H1 (cell line): ENCODE measurements around the gene CC2D2A. TPM values are rescaled to one million over a fixed set of nuclear protein-coding genes. Genes with fewer than 3 reads are reported as not detected.

Experiments
- CTCF ChIA-PET: fragments of 300-600 bp; sonication (Branson Sonifier 250); formaldehyde crosslinking; loops from one replicate; lab custom pipeline; 2021; ENCODE audit not compliant: partially characterized antibody; lab: Charles Lee
- POLR2A ChIA-PET: fragments of 300-600 bp; sonication (Branson Sonifier 250); formaldehyde crosslinking; loops from one replicate; lab custom pipeline; 2021; ENCODE audit warnings: inconsistent platforms; ENCODE audit not compliant: partially characterized antibody; lab: Charles Lee
- DNase-seq, 2 experiments: peaks; one replicate each; pipeline versions ENCODE4 v3.0.0 to v3.0.0-alpha.2; 2010 to 2022; ENCODE audit warnings: low spot score in 2 of 2, low read depth in 1 of 2, mixed read lengths in 1 of 2
- FAIRE-seq: peaks from 2 replicates; lab custom pipeline; 2011; peaks lifted over from hg19 to GRCh38; lab: Jason Lieb, UNC
- H2AFZ ChIP-seq: 2 replicates; pipeline ENCODE4 v1.8.1; 2012; ENCODE audit warnings: low read length, inconsistent platforms
- H2AK5ac ChIP-seq: 2 replicates; pipeline ENCODE4 v1.6.1; 2013; ENCODE audit warnings: low read depth, low read length
- H2BK120ac ChIP-seq: replicated peaks from 2 replicates; pipeline ENCODE3; 2013; ENCODE audit warnings: low read depth, low read length, inconsistent platforms
- H2BK12ac ChIP-seq: 2 replicates; pipeline ENCODE4 v1.6.1; 2013; ENCODE audit warnings: low read depth, low read length
- H2BK15ac ChIP-seq: 2 replicates; pipeline ENCODE4 v1.6.1; 2013; ENCODE audit warnings: low read length
- H2BK20ac ChIP-seq: 2 replicates; pipeline ENCODE4 v1.6.1; 2013; ENCODE audit warnings: low read length
- H2BK5ac ChIP-seq: 2 replicates; pipeline ENCODE4 v1.6.1; 2013; ENCODE audit warnings: low read depth, low read length
- H3K14ac ChIP-seq: 2 replicates; pipeline ENCODE4 v1.6.1; 2013; ENCODE audit warnings: inconsistent platforms; ENCODE audit not compliant: insufficient read length
- H3K18ac ChIP-seq: 2 replicates; pipeline ENCODE4 v1.6.1; 2013; ENCODE audit warnings: low read length; ENCODE audit errors: extremely low read depth
- H3K23ac ChIP-seq: 2 replicates; pipeline ENCODE4 v1.6.1; 2013; ENCODE audit warnings: inconsistent platforms; ENCODE audit not compliant: insufficient read length
- H3K23me2 ChIP-seq: 2 replicates; pipeline ENCODE4 v1.6.1; 2013; ENCODE audit warnings: low read depth, low read length
- H3K27ac ChIP-seq: 2 replicates; pipeline ENCODE4 v1.6.1; 2011; ENCODE audit warnings: low read depth, low read length, inconsistent platforms
- H3K27me3 ChIP-seq, 4 experiments: replicated peaks in 1 of 4; 1 replicate in 1 of 4; 2 replicates in 3 of 4; pipeline versions ENCODE4 v1.6.1 to v1.8.1; 2011 to 2013; ENCODE audit warnings: low read length in 3 of 4, mild to moderate bottlenecking in 3 of 4, inconsistent platforms in 2 of 4, mixed read lengths in 2 of 4, moderate library complexity in 1 of 4; ENCODE audit not compliant: control insufficient read depth in 3 of 4, insufficient read depth in 3 of 4; ENCODE audit errors: extremely low read depth in 1 of 4
- H3K36me3 ChIP-seq, 4 experiments: 2 replicates each; pipeline versions ENCODE4 v1.6.1 to v1.8.1; 2011 to 2013; ENCODE audit warnings: mild to moderate bottlenecking in 4 of 4, low read length in 3 of 4, moderate library complexity in 2 of 4, control low read depth in 1 of 4, inconsistent platforms in 1 of 4; ENCODE audit not compliant: insufficient read depth in 4 of 4, control insufficient read depth in 2 of 4
- H3K4ac ChIP-seq: replicated peaks from 2 replicates; pipeline ENCODE3; 2013; ENCODE audit warnings: low read length, low read depth, mixed read lengths, inconsistent platforms; ENCODE audit not compliant: insufficient read length
- H3K4me1 ChIP-seq, 4 experiments: replicated peaks in 1 of 4; 1 replicate in 1 of 4; 2 replicates in 3 of 4; pipeline versions ENCODE4 v1.6.1 to v1.8.1; 2011 to 2013; ENCODE audit warnings: low read length in 3 of 4, inconsistent platforms in 2 of 4, mixed read lengths in 1 of 4; ENCODE audit not compliant: insufficient read depth in 4 of 4, control insufficient read depth in 3 of 4
- H3K4me2 ChIP-seq, 2 experiments: 2 replicates each; pipeline versions ENCODE4 v1.6.1 to v1.8.1; 2011 to 2013; ENCODE audit warnings: low read depth in 2 of 2, low read length in 2 of 2, control low read depth in 1 of 2, inconsistent platforms in 1 of 2, mild to moderate bottlenecking in 1 of 2; ENCODE audit not compliant: insufficient read depth in 1 of 2
- H3K4me3 ChIP-seq, 4 experiments: fragments of 200-600, 300-600 bp in 1 of 4; sonication (generic), shearing (Covaris generic), sonication (Bioruptor Twin) in 1 of 4; 2 replicates each; pipeline versions ENCODE4 v1.5.1 to v1.8.1; 2011 to 2016; ENCODE audit warnings: low read length in 4 of 4, low read depth in 3 of 4, control low read depth in 2 of 4, inconsistent platforms in 2 of 4, mild to moderate bottlenecking in 2 of 4, mixed read lengths in 1 of 4, moderate library complexity in 1 of 4; ENCODE audit not compliant: insufficient read depth in 2 of 4; ENCODE audit errors: extremely low read depth in 1 of 4
- H3K56ac ChIP-seq: replicated peaks from 2 replicates; pipeline ENCODE3; 2013; ENCODE audit warnings: low read depth, mild to moderate bottlenecking, mixed read lengths, low read length, inconsistent platforms; ENCODE audit not compliant: insufficient read length
- H3K79me1 ChIP-seq: 2 replicates; pipeline ENCODE4 v1.6.1; 2013; ENCODE audit warnings: low read depth, low read length, control low read depth
- H3K79me2 ChIP-seq, 2 experiments: 2 replicates each; pipeline versions ENCODE4 v1.6.1 to v1.8.1; 2012 to 2013; ENCODE audit warnings: low read length in 2 of 2, mild to moderate bottlenecking in 2 of 2, inconsistent platforms in 1 of 2; ENCODE audit not compliant: insufficient read depth in 2 of 2, control insufficient read depth in 1 of 2
- H3K9ac ChIP-seq, 4 experiments: replicated peaks in 1 of 4; 1 replicate in 1 of 4; 2 replicates in 3 of 4; pipeline versions ENCODE4 v1.6.1 to v1.8.1; 2011 to 2013; ENCODE audit warnings: low read depth in 3 of 4, low read length in 3 of 4, control low read depth in 2 of 4, mild to moderate bottlenecking in 2 of 4, moderate library complexity in 2 of 4, inconsistent platforms in 1 of 4; ENCODE audit errors: extremely low read depth in 1 of 4
- H3K9me3 ChIP-seq, 2 experiments: 2 replicates each; pipeline versions ENCODE4 v1.6.1 to v1.8.1; 2012 to 2013; ENCODE audit warnings: mild to moderate bottlenecking in 2 of 2, moderate library complexity in 2 of 2, control low read depth in 1 of 2, inconsistent platforms in 1 of 2, low read depth in 1 of 2, low read length in 1 of 2, mixed read lengths in 1 of 2; ENCODE audit not compliant: insufficient read depth in 2 of 2
- H4K20me1 ChIP-seq, 2 experiments: replicated peaks in 1 of 2; 2 replicates each; pipeline versions ENCODE3 to v1.8.1; 2011 to 2013; ENCODE audit warnings: inconsistent platforms in 2 of 2, low read length in 2 of 2, mild to moderate bottlenecking in 1 of 2; ENCODE audit not compliant: insufficient read depth in 2 of 2, control insufficient read depth in 1 of 2
- H4K5ac ChIP-seq: 2 replicates; pipeline ENCODE4 v1.6.1; 2013; ENCODE audit warnings: low read length, low read depth, mixed read lengths, inconsistent platforms; ENCODE audit not compliant: insufficient read length
- H4K8ac ChIP-seq: 2 replicates; pipeline ENCODE4 v1.8.0; 2013; ENCODE audit warnings: mild to moderate bottlenecking, moderate library complexity, low read length, inconsistent platforms; ENCODE audit not compliant: insufficient read depth; ENCODE audit errors: extremely low read depth
- H4K91ac ChIP-seq: replicated peaks from 2 replicates; pipeline ENCODE3; 2013; ENCODE audit warnings: low read length, mixed read lengths, inconsistent platforms; ENCODE audit not compliant: insufficient read length
- BRCA1 ChIP-seq: IDR thresholded peaks from 2 replicates; pipeline ENCODE4 v1.6.1; 2012; ENCODE audit warnings: low read depth, low read length, improper control_type of control experiment
- CBX8 ChIP-seq: fragments of 300-800, 300-1000 bp; sonication (generic); IDR thresholded peaks from 2 replicates; pipeline ENCODE4 v1.7.1; 2016; ENCODE audit warnings: low read depth, low read length, borderline replicate concordance
- EGR1 ChIP-seq: IDR thresholded peaks from 2 replicates; pipeline ENCODE4 v1.6.1; 2011; ENCODE audit warnings: low read depth, low read length, borderline replicate concordance
- GTF2F1 ChIP-seq: IDR thresholded peaks from 2 replicates; pipeline ENCODE4 v1.6.1; 2012; ENCODE audit warnings: low read depth, low read length, improper control_type of control experiment, borderline replicate concordance
- NANOG ChIP-seq: IDR thresholded peaks from 2 replicates; pipeline ENCODE4 v1.6.1; 2011; ENCODE audit warnings: low read length, low read depth, mild to moderate bottlenecking, inconsistent platforms; ENCODE audit not compliant: insufficient read depth, poor library complexity, severe bottlenecking
- POLR2AphosphoS5 ChIP-seq: IDR thresholded peaks from 2 replicates; pipeline ENCODE4 v1.6.1; 2011; ENCODE audit warnings: low read depth, low read length
- RXRA ChIP-seq: IDR thresholded peaks from 2 replicates; pipeline ENCODE4 v1.6.1; 2011; ENCODE audit warnings: low read depth, mild to moderate bottlenecking, low read length, moderate library complexity; ENCODE audit not compliant: insufficient read depth
- SIRT6 ChIP-seq: IDR thresholded peaks from one replicate; pipeline ENCODE4 v1.7.1; 2012; ENCODE audit warnings: low read length, inconsistent platforms
- SP1 ChIP-seq: IDR thresholded peaks from 2 replicates; pipeline ENCODE4 v1.6.1; 2011; ENCODE audit warnings: low read depth, low read length
- SP4 ChIP-seq: IDR thresholded peaks from 2 replicates; pipeline ENCODE4 v1.6.1; 2012; ENCODE audit warnings: low read length, inconsistent platforms
- SUZ12 ChIP-seq: fragments of 200-600 bp; sonication (generic); IDR thresholded peaks from 2 replicates; pipeline ENCODE4 v1.6.1; 2012; ENCODE audit warnings: mild to moderate bottlenecking, inconsistent platforms, low read length, moderate library complexity, mixed read lengths
- YY1 ChIP-seq: IDR thresholded peaks from 2 replicates; pipeline ENCODE4 v1.6.1; 2011; ENCODE audit warnings: low read depth, mild to moderate bottlenecking, low read length
- WGBS, 2 experiments: shearing (Covaris generic) in 1 of 2; methylation state at CpG; one replicate each; pipeline versions ENCODE4 v1.1.6 to v1.1.7; 2013 to 2015; ENCODE audit warnings: low lambda C conversion rate in 2 of 2, mixed read lengths in 2 of 2, inconsistent platforms in 1 of 2, low coverage in 1 of 2, missing lambda C conversion rate in 1 of 2; ENCODE audit not compliant: insufficient replicate concordance in 2 of 2, insufficient coverage in 1 of 2, insufficient read length in 1 of 2; ENCODE audit errors: extremely low coverage in 1 of 2, missing lambda C conversion rate in 1 of 2; 5-methylcytosine and 5-hydroxymethylcytosine counted together
- polyA plus RNA-seq, 7 experiments: library from polyadenylated mRNA; depleted of rRNA in 3 of 7; stranded (reverse) in 5 of 7; unstranded in 2 of 7; fragments of >200 nt in 5 of 7; fragments of 200-250 nt in 2 of 7; gene quantifications; 1 replicate in 5 of 7; 2 replicates in 1 of 7; 4 replicates in 1 of 7; pipeline versions ENCODE4 v1.2.1 to v1.2.3, GENCODE V29; 2011 to 2013; ENCODE audit warnings: missing spikeins in 2 of 7, mixed read lengths in 2 of 7
- total RNA-seq: library from RNA; stranded (reverse); fragmentation: NEBNext Ultra II Directional; extraction: Animal tissue kit (Norgen Biotek cat#: 25700); gene quantifications from 2 replicates; pipeline ENCODE4 v1.2.1, GENCODE V29; 2021
- TF ChIP-seq, protein P1 (sequence below): IDR thresholded peaks from 2 replicates; pipeline ENCODE4 v1.6.1; 2011; ENCODE audit warnings: low read depth, mild to moderate bottlenecking, low read length; ENCODE audit not compliant: insufficient read depth
- TF ChIP-seq, protein P2 (sequence below): IDR thresholded peaks from 2 replicates; pipeline ENCODE4 v1.6.1; 2012; ENCODE audit warnings: inconsistent platforms

The CC2D2A gene
- total and polyA plus RNA-seq, 2 of the 8 experiments (the other 6 are each of a cell fraction or from before 2014, with no cell fraction given), result 11.0 to 12.2 TPM

DNA sequence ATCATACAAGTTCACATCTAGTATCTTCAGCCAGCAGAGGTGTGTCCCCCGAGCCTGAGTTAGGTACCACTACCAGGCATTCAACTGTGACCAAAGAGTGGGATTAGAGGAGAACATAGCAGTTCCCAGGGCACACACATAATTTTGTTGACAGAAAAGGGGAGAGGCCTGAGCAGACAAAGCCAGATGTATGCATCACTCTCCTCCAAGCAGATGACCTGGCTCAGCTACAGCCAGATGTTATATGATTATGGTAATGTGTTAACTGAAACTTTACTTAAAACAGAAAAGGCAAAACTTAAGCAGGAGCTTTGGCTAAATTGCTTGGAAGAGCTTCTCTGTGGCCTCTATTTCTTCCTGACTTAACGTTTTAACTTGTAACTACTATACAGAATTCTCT lies 88.9 kb downstream of the CC2D2A start:
- ChIA-PET CTCF (no interaction called here), POLR2A (no interaction called here)
- FAIRE-seq (no peak), DNase-seq (no peak)
- no peak overlapping the region for H2BK120ac ChIP-seq
- H3K79me1 ChIP-seq, result no peaks in the 10 kb centered on the region
- peaks cover 0 to 3% (median 0%) of the 10 kb centered on the region in 4 experiments; a peak in 2 of 8 replicates for H3K36me3 ChIP-seq
- H3K14ac ChIP-seq, result no peak overlapping the region
- no peak overlapping the region for H4K5ac ChIP-seq
- no peak overlapping the region for H3K18ac ChIP-seq
- no peaks in the 10 kb centered on the region for H3K23me2 ChIP-seq
- no peak overlapping the region for H3K4me3 ChIP-seq
- H2BK15ac ChIP-seq, result no peak overlapping the region
- no peak overlapping the region for H2AK5ac ChIP-seq
- no peak overlapping the region for H4K8ac ChIP-seq
- H3K4ac ChIP-seq, result no peak overlapping the region
- no peak overlapping the region for H2AFZ ChIP-seq
- no peak overlapping the region for H3K4me2 ChIP-seq
- peaks cover 0 to 2% of the 10 kb centered on the region in 2 experiments for H4K20me1 ChIP-seq
- H3K4me1 ChIP-seq, result no peaks in the 10 kb centered on the region; a peak in 1 of 7 replicates
- H3K23ac ChIP-seq, result no peak overlapping the region
- H3K9ac ChIP-seq, result no peak overlapping the region
- H3K79me2 ChIP-seq, result no peaks in the 10 kb centered on the region
- no peak overlapping the region for H2BK12ac ChIP-seq
- no peaks in the 10 kb centered on the region for H3K9me3 ChIP-seq
- H3K56ac ChIP-seq, result no peak overlapping the region
- WGBS, 2 experiments, result 92% methylated on average over 2 of the region's 2 CpGs; no CpG with 5 or more reads in 1 of the 2 experiments
- no peak overlapping the region for H3K27ac ChIP-seq
- no peaks in the 10 kb centered on the region for H3K27me3 ChIP-seq
- H2BK5ac ChIP-seq, result no peak overlapping the region
- no peak overlapping the region for H2BK20ac ChIP-seq
- H4K91ac ChIP-seq, result no peak overlapping the region
- TF ChIP-seq SP4 (no peak), GTF2F1 (no peak), SIRT6 (no peak), POLR2AphosphoS5 (no peak), NANOG (no peak), SUZ12 (no peak), CBX8 (no peak), YY1 (no peak), RXRA (no peak), EGR1 (no peak), BRCA1 (no peak), SP1 (no peak)
- TF ChIP-seq, protein P1, sequence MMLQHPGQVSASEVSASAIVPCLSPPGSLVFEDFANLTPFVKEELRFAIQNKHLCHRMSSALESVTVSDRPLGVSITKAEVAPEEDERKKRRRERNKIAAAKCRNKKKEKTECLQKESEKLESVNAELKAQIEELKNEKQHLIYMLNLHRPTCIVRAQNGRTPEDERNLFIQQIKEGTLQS, result no peak
- TF ChIP-seq, protein P2, sequence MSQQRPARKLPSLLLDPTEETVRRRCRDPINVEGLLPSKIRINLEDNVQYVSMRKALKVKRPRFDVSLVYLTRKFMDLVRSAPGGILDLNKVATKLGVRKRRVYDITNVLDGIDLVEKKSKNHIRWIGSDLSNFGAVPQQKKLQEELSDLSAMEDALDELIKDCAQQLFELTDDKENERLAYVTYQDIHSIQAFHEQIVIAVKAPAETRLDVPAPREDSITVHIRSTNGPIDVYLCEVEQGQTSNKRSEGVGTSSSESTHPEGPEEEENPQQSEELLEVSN, result no peak
